ENCODE results near the gene PCDHA11. TPM values are rescaled to one million over a fixed set of nuclear protein-coding genes. Genes with fewer than 3 reads are reported as not detected.
"Not testable (repeated sequence)": the region's sequence is repeated elsewhere in the genome, so short reads cannot be mapped to it uniquely, and the experiment has no call there.

Gene PCDHA11
- total RNA-seq, 4 donors from 2014 or later = 0.17 to 0.69 (median 0.34) TPM

DNA sequence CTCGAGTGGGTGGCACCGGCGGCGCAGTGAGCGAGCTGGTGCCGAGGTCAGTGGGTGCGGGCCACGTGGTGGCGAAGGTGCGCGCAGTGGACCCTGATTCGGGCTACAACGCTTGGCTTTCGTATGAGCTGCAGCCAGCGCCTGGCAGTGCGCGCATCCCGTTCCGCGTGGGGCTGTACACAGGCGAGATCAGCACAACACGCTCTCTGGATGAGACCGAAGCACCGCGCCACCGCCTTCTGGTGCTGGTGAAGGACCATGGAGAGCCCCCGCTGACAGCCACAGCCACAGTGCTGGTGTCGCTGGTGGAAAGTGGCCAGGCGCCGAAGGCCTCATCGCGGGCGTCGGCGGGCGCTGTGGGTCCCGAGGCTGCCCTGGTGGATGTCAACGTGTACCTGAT, 45.3 kb upstream of the PCDHA11 start:
- H3K4me3 ChIP-seq = no peak overlapping the region
- H3K27me3 ChIP-seq = peaks cover 0 to 63% (median 12%) of the 10 kb centered on the region in 4 donors
- TF ChIP-seq POLR2AphosphoS5 (IDR thresholded peaks at IDR 0.05) (no peak), EP300 (IDR thresholded peaks at IDR 0.05) (no peak), POLR2A (IDR thresholded peaks at IDR 0.05; ENCODE audit: low read depth) (no peak)
- TF ChIP-seq, protein P1, sequence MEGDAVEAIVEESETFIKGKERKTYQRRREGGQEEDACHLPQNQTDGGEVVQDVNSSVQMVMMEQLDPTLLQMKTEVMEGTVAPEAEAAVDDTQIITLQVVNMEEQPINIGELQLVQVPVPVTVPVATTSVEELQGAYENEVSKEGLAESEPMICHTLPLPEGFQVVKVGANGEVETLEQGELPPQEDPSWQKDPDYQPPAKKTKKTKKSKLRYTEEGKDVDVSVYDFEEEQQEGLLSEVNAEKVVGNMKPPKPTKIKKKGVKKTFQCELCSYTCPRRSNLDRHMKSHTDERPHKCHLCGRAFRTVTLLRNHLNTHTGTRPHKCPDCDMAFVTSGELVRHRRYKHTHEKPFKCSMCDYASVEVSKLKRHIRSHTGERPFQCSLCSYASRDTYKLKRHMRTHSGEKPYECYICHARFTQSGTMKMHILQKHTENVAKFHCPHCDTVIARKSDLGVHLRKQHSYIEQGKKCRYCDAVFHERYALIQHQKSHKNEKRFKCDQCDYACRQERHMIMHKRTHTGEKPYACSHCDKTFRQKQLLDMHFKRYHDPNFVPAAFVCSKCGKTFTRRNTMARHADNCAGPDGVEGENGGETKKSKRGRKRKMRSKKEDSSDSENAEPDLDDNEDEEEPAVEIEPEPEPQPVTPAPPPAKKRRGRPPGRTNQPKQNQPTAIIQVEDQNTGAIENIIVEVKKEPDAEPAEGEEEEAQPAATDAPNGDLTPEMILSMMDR (IDR thresholded peaks at IDR 0.05) = no peak
- no peak for DNase-seq (ENCODE audit: extremely low spot score)
- intact Hi-C loops (cut with DNase I) = no loop called here
- no peaks in the 10 kb centered on the region for H3K4me1 ChIP-seq
- peaks cover 0 to 41% (median 28%) of the 10 kb centered on the region in 4 donors for H3K9me3 ChIP-seq
- H3K36me3 ChIP-seq = no peaks in the 10 kb centered on the region
- 80% methylated on average over 1 of the region's 38 CpGs for WGBS
- H3K27ac ChIP-seq (replicated peaks in 1 of 4) = no peak overlapping the region

DNA sequence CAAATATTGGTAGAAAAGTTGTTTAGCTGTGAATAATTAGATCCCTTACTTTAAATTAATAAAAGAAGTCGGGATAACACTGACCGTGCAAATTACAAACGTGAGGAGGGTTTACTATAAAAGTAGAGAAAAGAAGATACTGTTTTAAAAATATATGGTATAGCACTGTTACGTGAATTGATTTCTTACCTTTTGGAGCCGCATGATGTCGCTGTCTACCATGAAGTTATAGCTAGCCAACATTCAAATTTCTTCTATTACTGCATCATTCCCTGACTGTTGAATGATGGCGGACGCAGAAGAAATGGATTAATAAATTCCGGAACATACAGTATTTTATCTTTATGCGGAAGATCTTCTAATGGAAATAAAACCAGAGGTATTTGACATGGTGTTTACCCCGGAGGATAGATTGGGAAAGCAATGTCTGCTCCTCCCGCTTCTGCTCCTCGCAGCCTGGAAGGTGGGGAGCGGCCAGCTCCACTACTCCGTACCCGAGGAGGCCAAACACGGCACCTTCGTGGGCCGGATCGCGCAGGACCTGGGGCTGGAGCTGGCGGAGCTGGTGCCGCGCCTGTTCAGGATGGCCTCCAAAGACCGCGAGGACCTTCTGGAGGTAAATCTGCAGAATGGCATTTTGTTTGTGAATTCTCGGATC, 40.9 kb upstream of the PCDHA11 start, which contains the start of gene PCDHA6:
Gene PCDHA6, plus strand, starts transcription at position 257 of the 658 bp plus-strand sequence. Its CDS starts 132 bp downstream, at position 389.
- H3K4me3 ChIP-seq = peak within 1 kb of the TSS; percentile 1 to 48 (median 20)
- H3K36me3 ChIP-seq = no peaks in the 10 kb centered on the region
- peaks cover 0 to 45% (median 36%) of the 10 kb centered on the region in 4 donors for H3K9me3 ChIP-seq
- no peak for DNase-seq (ENCODE audit: extremely low spot score)
- TF ChIP-seq, protein P1 (IDR thresholded peaks at IDR 0.05) = peak in 1 of 3 experiments; percentile 12
- TF ChIP-seq POLR2AphosphoS5 (IDR thresholded peaks at IDR 0.05) = no peak
- no peak for TF ChIP-seq POLR2A (IDR thresholded peaks at IDR 0.05; ENCODE audit: low read depth)
- no peak for TF ChIP-seq EP300 (IDR thresholded peaks at IDR 0.05)
- H3K27ac ChIP-seq (replicated peaks in 1 of 4) = no peak within 1 kb of the TSS
- WGBS = 17% methylated on average over 26 of the region's 27 CpGs
- intact Hi-C loops (cut with DNase I) = no loop called here
- no peaks in the 10 kb centered on the region for H3K4me1 ChIP-seq
- H3K27me3 ChIP-seq = peaks cover 0 to 75% (median 11%) of the 10 kb centered on the region in 4 donors

DNA sequence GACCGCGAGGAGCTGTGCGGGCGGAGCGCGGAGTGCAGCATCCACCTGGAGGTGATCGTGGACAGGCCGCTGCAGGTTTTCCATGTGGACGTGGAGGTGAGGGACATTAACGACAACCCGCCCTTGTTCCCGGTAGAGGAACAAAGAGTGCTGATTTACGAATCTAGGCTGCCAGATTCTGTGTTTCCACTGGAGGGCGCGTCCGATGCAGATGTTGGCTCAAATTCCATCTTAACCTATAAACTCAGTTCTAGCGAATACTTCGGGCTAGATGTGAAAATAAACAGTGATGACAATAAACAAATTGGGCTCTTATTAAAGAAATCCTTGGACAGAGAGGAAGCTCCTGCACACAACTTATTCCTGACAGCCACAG, 40.4 kb upstream of the PCDHA11 start:
- no peaks in the 10 kb centered on the region for H3K36me3 ChIP-seq
- no peak for DNase-seq (ENCODE audit: extremely low spot score)
- H3K4me1 ChIP-seq = no peaks in the 10 kb centered on the region
- H3K27ac ChIP-seq (replicated peaks in 1 of 4) = no peak overlapping the region
- peak overlapping the region; percentile 1 to 48 (median 20) for H3K4me3 ChIP-seq
- H3K9me3 ChIP-seq = peaks cover 0 to 40% (median 32%) of the 10 kb centered on the region in 4 donors
- TF ChIP-seq EP300 (IDR thresholded peaks at IDR 0.05) (no peak), POLR2AphosphoS5 (IDR thresholded peaks at IDR 0.05) (no peak), POLR2A (IDR thresholded peaks at IDR 0.05; ENCODE audit: low read depth) (no peak)
- TF ChIP-seq, protein P1 (IDR thresholded peaks at IDR 0.05) = no peak
- peaks cover 0 to 74% (median 11%) of the 10 kb centered on the region in 4 donors for H3K27me3 ChIP-seq
- 33% methylated on average over 9 of the region's 18 CpGs for WGBS
- intact Hi-C loops (cut with DNase I) = no loop called here

DNA sequence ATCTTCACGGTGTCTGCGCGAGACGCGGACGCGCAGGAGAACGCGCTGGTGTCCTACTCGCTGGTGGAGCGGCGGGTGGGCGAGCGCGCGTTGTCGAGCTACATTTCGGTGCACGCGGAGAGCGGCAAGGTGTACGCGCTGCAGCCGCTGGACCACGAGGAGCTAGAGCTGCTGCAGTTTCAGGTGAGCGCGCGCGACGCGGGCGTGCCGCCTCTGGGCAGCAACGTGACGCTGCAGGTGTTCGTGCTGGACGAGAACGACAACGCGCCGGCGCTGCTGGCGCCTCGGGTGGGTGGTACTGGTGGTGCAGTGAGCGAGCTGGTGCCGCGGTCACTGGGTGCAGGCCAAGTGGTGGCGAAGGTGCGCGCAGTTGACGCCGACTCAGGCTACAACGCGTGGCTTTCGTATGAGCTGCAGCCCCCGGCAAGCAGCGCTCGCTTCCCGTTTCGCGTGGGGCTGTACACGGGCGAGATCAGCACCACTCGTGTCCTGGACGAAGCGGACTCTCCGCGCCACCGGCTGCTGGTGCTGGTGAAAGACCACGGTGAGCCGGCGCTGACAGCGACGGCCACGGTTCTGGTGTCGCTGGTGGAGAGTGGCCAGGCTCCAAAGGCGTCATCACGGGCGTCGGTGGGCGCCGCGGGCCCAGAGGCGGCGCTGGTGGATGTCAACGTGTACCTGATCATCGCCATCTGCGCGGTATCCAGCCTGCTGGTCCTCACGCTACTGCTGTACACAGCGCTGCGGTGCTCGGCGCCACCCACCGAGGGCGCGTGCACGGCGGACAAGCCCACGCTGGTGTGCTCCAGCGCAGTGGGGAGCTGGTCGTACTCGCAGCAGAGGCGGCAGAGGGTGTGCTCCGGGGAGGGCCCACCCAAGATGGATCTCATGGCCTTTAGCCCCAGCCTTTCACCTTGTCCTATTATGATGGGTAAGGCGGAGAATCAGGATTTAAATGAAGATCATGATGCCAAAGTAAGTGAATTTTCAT, 39.0 kb upstream of the PCDHA11 start:
- H3K27ac ChIP-seq (replicated peaks in 1 of 4); H3K4me3 ChIP-seq; H3K36me3 ChIP-seq; intact Hi-C loops (cut with DNase I); H3K4me1 ChIP-seq; DNase-seq (ENCODE audit: extremely low spot score): not testable (repeated sequence)
- H3K9me3 ChIP-seq = peaks cover 0 to 41% (median 36%) of the 10 kb centered on the region in 4 donors
- H3K27me3 ChIP-seq = peaks cover 0 to 72% (median 16%) of the 10 kb centered on the region in 4 donors
- WGBS = 42% methylated on average over 82 of the region's 106 CpGs

DNA sequence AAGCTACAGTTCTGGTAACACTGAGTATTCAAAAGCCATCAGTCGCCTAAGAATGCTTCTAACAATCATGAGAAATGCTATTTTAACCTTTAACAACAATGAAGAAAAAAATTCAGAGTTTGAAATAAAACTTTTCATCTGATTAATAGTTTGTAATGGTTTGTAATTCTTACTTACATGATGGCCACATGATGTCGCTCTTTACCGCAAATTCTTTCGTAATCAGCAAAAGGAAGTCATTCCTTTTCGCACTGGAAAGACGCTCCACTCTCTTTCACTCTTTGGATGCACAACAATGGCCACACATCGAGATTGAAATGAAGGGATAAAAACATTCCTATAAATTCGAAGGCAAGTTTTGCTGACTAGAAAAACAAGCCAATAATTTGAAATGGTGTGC, 34.8 kb upstream of the PCDHA11 start, which contains the start of gene PCDHA7:
Gene PCDHA7, plus strand, starts transcription at position 277 of the 400 bp plus-strand sequence. Its CDS starts 115 bp downstream, at position 392.
- H3K27ac ChIP-seq (replicated peaks in 1 of 4) = no peak within 1 kb of the TSS
- peaks cover 0 to 71% (median 7%) of the 10 kb centered on the region in 4 donors for H3K27me3 ChIP-seq
- TF ChIP-seq, protein P1 (IDR thresholded peaks at IDR 0.05) = no peak
- TF ChIP-seq EP300 (IDR thresholded peaks at IDR 0.05) = no peak
- no peak for TF ChIP-seq POLR2AphosphoS5 (IDR thresholded peaks at IDR 0.05)
- TF ChIP-seq POLR2A (IDR thresholded peaks at IDR 0.05; ENCODE audit: low read depth) = no peak
- 12% methylated on average over 8 of the region's 8 CpGs for WGBS
- DNase-seq (ENCODE audit: extremely low spot score) = no peak
- H3K36me3 ChIP-seq = no peaks in the 10 kb centered on the region
- intact Hi-C loops (cut with DNase I) = no loop called here
- H3K4me1 ChIP-seq = no peaks in the 10 kb centered on the region
- peaks cover 0 to 49% (median 42%) of the 10 kb centered on the region in 4 donors for H3K9me3 ChIP-seq
- peak within 1 kb of the TSS; percentile 11 to 36 (median 22) for H3K4me3 ChIP-seq

DNA sequence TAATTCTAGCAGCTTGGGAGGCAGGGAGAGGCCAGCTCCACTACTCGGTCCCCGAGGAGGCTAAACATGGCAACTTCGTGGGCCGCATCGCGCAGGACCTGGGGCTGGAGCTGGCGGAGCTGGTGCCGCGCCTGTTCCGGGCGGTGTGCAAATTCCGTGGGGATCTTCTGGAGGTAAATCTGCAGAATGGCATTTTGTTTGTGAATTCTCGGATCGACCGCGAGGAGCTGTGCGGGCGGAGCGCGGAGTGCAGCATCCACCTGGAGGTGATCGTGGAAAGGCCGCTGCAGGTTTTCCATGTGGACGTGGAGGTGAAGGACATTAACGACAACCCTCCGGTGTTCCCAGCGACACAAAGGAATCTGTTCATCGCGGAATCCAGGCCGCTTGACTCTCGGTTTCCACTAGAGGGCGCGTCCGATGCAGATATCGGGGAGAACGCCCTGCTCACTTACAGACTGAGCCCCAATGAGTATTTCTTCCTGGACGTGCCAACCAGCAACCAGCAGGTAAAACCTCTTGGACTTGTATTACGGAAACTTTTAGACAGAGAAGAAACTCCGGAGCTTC, 34.2 kb upstream of the PCDHA11 start:
- peaks cover 0 to 43% (median 38%) of the 10 kb centered on the region in 4 donors for H3K9me3 ChIP-seq
- H3K27ac ChIP-seq (replicated peaks in 1 of 4); H3K4me1 ChIP-seq; DNase-seq (ENCODE audit: extremely low spot score); H3K36me3 ChIP-seq; intact Hi-C loops (cut with DNase I): not testable (repeated sequence)
- WGBS = 28% methylated on average over 25 of the region's 38 CpGs
- peaks cover 0 to 71% (median 7%) of the 10 kb centered on the region in 4 donors for H3K27me3 ChIP-seq
- peak overlapping the region; percentile 11 to 36 (median 22) for H3K4me3 ChIP-seq

All from esophagus muscularis mucosa (tissue), 4 donors.